ENCODE measurements around the gene ZNF664. TPM values are rescaled to one million over a fixed set of nuclear protein-coding genes. Genes with fewer than 3 reads are reported as not detected.
A peak's percentile ranks its signal among the peaks of the same experiment; 100 is the strongest.

Gene ZNF664
- total and polyA plus RNA-seq, 9 of the 15 experiments (the other 6 are each of a cell fraction or from before 2014, with no cell fraction given): 3.3 to 101 (median 63.6) TPM

- TF ChIP-seq RERE (CRISPR knock-in tag; IDR thresholded peaks at IDR 0.05; ENCODE audit: borderline replicate concordance) (no peak), ZNF133 (CRISPR knock-in tag; IDR thresholded peaks at IDR 0.05) (no peak), ESRRA (IDR thresholded peaks at IDR 0.05; ENCODE audit: borderline replicate concordance, low read depth) (no peak), KDM5B (IDR thresholded peaks at IDR 0.05; ENCODE audit: insufficient replicate concordance, low read depth, low read length) (no peak), SMAD1 (IDR thresholded peaks at IDR 0.05; ENCODE audit: low read depth, low read length, partially characterized antibody) (no peak), MEF2A (IDR thresholded peaks at IDR 0.05; ENCODE audit: control insufficient read depth, low read depth, low read length) (peak; percentile 64; the same call in 1 of the 2 replicates), NKRF (IDR thresholded peaks at IDR 0.05; ENCODE audit: borderline replicate concordance) (no peak), ZNF644 (tag; IDR thresholded peaks at IDR 0.05; ENCODE audit: low read depth) (no peak), CREB1 (IDR thresholded peaks at IDR 0.05) (0 out of 2 replicates have a peak, but pooled peaks have one; percentile 25), CREB1 (CRISPR knock-in tag; IDR thresholded peaks at IDR 0.05) (no peak; the same call in 1 of the 2 replicates), GABPB2 (CRISPR knock-in tag; conservative IDR thresholded peaks at IDR 0.05) (no peak), BRD4 (IDR thresholded peaks at IDR 0.05) (no peak), ZBTB8A (IDR thresholded peaks at IDR 0.05; ENCODE audit: partially characterized antibody) (no peak)
- TF ChIP-seq, protein P1, sequence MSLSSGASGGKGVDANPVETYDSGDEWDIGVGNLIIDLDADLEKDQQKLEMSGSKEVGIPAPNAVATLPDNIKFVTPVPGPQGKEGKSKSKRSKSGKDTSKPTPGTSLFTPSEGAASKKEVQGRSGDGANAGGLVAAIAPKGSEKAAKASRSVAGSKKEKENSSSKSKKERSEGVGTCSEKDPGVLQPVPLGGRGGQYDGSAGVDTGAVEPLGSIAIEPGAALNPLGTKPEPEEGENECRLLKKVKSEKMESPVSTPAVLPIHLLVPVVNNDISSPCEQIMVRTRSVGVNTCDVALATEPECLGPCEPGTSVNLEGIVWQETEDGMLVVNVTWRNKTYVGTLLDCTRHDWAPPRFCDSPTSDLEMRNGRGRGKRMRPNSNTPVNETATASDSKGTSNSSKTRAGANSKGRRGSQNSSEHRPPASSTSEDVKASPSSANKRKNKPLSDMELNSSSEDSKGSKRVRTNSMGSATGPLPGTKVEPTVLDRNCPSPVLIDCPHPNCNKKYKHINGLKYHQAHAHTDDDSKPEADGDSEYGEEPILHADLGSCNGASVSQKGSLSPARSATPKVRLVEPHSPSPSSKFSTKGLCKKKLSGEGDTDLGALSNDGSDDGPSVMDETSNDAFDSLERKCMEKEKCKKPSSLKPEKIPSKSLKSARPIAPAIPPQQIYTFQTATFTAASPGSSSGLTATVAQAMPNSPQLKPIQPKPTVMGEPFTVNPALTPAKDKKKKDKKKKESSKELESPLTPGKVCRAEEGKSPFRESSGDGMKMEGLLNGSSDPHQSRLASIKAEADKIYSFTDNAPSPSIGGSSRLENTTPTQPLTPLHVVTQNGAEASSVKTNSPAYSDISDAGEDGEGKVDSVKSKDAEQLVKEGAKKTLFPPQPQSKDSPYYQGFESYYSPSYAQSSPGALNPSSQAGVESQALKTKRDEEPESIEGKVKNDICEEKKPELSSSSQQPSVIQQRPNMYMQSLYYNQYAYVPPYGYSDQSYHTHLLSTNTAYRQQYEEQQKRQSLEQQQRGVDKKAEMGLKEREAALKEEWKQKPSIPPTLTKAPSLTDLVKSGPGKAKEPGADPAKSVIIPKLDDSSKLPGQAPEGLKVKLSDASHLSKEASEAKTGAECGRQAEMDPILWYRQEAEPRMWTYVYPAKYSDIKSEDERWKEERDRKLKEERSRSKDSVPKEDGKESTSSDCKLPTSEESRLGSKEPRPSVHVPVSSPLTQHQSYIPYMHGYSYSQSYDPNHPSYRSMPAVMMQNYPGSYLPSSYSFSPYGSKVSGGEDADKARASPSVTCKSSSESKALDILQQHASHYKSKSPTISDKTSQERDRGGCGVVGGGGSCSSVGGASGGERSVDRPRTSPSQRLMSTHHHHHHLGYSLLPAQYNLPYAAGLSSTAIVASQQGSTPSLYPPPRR (CRISPR knock-in tag; IDR thresholded peaks at IDR 0.05; ENCODE audit: borderline replicate concordance): no peak
Observed at GRCh38 chr12:124026755-124027745, 54.0 kb downstream of the ZNF664 start (continued).
